SK-N-SH (cell line): ENCODE results near the gene PDZK1IP1. TPM values are rescaled to one million over a fixed set of nuclear protein-coding genes. Genes with fewer than 3 reads are reported as not detected.

Experiments used
- CTCF ChIA-PET: fragments of 300-600, 350-600 bp; formaldehyde crosslinking; extraction: SDS; loops from one replicate; lab custom pipeline; 2021; lab: Yijun Ruan, JAX
- POLR2A ChIA-PET: fragments of 350-600 bp; sonication (Branson Sonifier 250); formaldehyde crosslinking; extraction: SDS; loops from one replicate; lab custom pipeline; 2020; ENCODE audit warnings: antibody characterized with exemption, inconsistent platforms; lab: Yijun Ruan, JAX
- DNase-seq: peaks from one replicate; pipeline ENCODE4 v3.0.0; 2012
- H2AFZ ChIP-seq: fragments of 200-600 bp; sonication (generic); 2 replicates; pipeline ENCODE4 v1.8.1; 2016; ENCODE audit warnings: antibody characterized with exemption, mild to moderate bottlenecking, low read depth
- H3F3A ChIP-seq: fragments of 200-600 bp; sonication (generic); replicated peaks from 2 replicates; pipeline ENCODE3; 2016; ENCODE audit warnings: antibody characterized with exemption, mild to moderate bottlenecking; ENCODE audit not compliant: insufficient read depth
- H3K27ac ChIP-seq, 2 experiments: fragments of 200-500 bp in 1 of 2; fragments of 200-600 bp in 1 of 2; sonication (Bioruptor generic) in 1 of 2; sonication (generic), shearing (Covaris generic) in 1 of 2; 2 replicates each; pipeline versions ENCODE4 v1.5.1 to v1.6.1; 2014 to 2016; ENCODE audit warnings: low read depth in 2 of 2, inconsistent platforms in 1 of 2, low read length in 1 of 2, mild to moderate bottlenecking in 1 of 2, mixed read lengths in 1 of 2
- H3K27me3 ChIP-seq: fragments of 200-600 bp; sonication (generic), shearing (Covaris generic); 2 replicates; pipeline ENCODE4 v1.6.1; 2016; ENCODE audit warnings: mixed run types; ENCODE audit not compliant: insufficient read depth
- H3K36me3 ChIP-seq, 2 experiments: fragments of 200-500 bp in 1 of 2; fragments of 200-600 bp in 1 of 2; sonication (Bioruptor generic) in 1 of 2; sonication (generic) in 1 of 2; replicated peaks in 1 of 2; 2 replicates each; pipeline versions ENCODE3 to v1.5.1; 2014 to 2016; ENCODE audit warnings: low read length in 1 of 2, mild to moderate bottlenecking in 1 of 2; ENCODE audit not compliant: insufficient read depth in 2 of 2, control insufficient read depth in 1 of 2
- H3K4me1 ChIP-seq, 2 experiments: fragments of 200-500 bp in 1 of 2; fragments of 200-600 bp in 1 of 2; sonication (Bioruptor generic) in 1 of 2; sonication (generic), shearing (Covaris generic) in 1 of 2; 2 replicates each; pipeline versions ENCODE4 v1.5.1 to v1.6.1; 2014 to 2016; ENCODE audit warnings: low read depth in 1 of 2, low read length in 1 of 2, mixed run types in 1 of 2; ENCODE audit not compliant: insufficient read depth in 2 of 2, control insufficient read depth in 1 of 2
- H3K4me2 ChIP-seq: fragments of 200-600 bp; sonication (generic), shearing (Covaris generic); 2 replicates; pipeline ENCODE4 v1.6.1; 2017; ENCODE audit warnings: mixed run types
- H3K4me3 ChIP-seq, 2 experiments: fragments of 200-500 bp in 1 of 2; fragments of 200-600 bp in 1 of 2; sonication (Bioruptor generic) in 1 of 2; sonication (generic), shearing (Covaris generic) in 1 of 2; 2 replicates each; pipeline versions ENCODE4 v1.5.1 to v1.8.1; 2014 to 2016; ENCODE audit warnings: low read depth in 2 of 2, inconsistent platforms in 1 of 2, low read length in 1 of 2, mild to moderate bottlenecking in 1 of 2, mixed read lengths in 1 of 2, moderate library complexity in 1 of 2
- H3K79me2 ChIP-seq: fragments of 200-600 bp; sonication (generic); 2 replicates; pipeline ENCODE4 v1.8.1; 2017; ENCODE audit warnings: mild to moderate bottlenecking; ENCODE audit not compliant: insufficient read depth
- H3K9ac ChIP-seq: fragments of 200-600 bp; sonication (generic); 2 replicates; pipeline ENCODE4 v1.6.1; 2017; ENCODE audit warnings: mixed run types
- H3K9me2 ChIP-seq: fragments of 200-600 bp; sonication (generic); 2 replicates; pipeline ENCODE4 v1.6.1; 2017; ENCODE audit warnings: mixed run types
- H3K9me3 ChIP-seq: fragments of 200-600 bp; sonication (generic); 2 replicates; pipeline ENCODE4 v1.6.1; 2017; ENCODE audit warnings: mixed run types, mild to moderate bottlenecking, moderate library complexity
- H4K20me1 ChIP-seq: fragments of 200-600 bp; sonication (generic); 2 replicates; pipeline ENCODE4 v1.6.1; 2017; ENCODE audit warnings: mild to moderate bottlenecking, mixed run types; ENCODE audit not compliant: insufficient read depth
- CHD2 ChIP-seq: fragments of 150-350 bp; IDR thresholded peaks from 2 replicates; pipeline ENCODE4 v1.6.1; 2018; ENCODE audit warnings: low read length; ENCODE audit not compliant: partially characterized antibody
- ELF1 ChIP-seq: IDR thresholded peaks from 2 replicates; pipeline ENCODE4 v1.4.0; 2012
- FOXJ3 ChIP-seq: sonication (generic); formaldehyde crosslinking; IDR thresholded peaks from 2 replicates; pipeline ENCODE4 v1.5.1; 2020; ENCODE audit warnings: mild to moderate bottlenecking, missing genetic modification reagents
- JUND ChIP-seq: IDR thresholded peaks from 2 replicates; pipeline ENCODE4 v1.4.0; 2012
- MEF2A ChIP-seq: IDR thresholded peaks from 2 replicates; pipeline ENCODE4 v1.4.0; 2012; ENCODE audit warnings: low read depth, borderline replicate concordance
- NFIC ChIP-seq: IDR thresholded peaks from 2 replicates; pipeline ENCODE4 v1.4.0; 2012; ENCODE audit warnings: borderline replicate concordance
- POLR2AphosphoS5 ChIP-seq: IDR thresholded peaks from 2 replicates; pipeline ENCODE4 v1.6.1; 2012; ENCODE audit warnings: low read depth, low read length
- RFX5 ChIP-seq: IDR thresholded peaks from 2 replicates; pipeline ENCODE4 v1.6.1; 2012; ENCODE audit warnings: mild to moderate bottlenecking, improper control_type of control experiment, low read length
- RXRA ChIP-seq: IDR thresholded peaks from 2 replicates; pipeline ENCODE4 v1.4.0; 2012; ENCODE audit warnings: low read depth, mild to moderate bottlenecking, borderline replicate concordance
- SMC3 ChIP-seq: IDR thresholded peaks from 2 replicates; pipeline ENCODE4 v1.6.1; 2012; ENCODE audit warnings: low read depth, low read length, improper control_type of control experiment
- TAF1 ChIP-seq: IDR thresholded peaks from 2 replicates; pipeline ENCODE4 v1.6.1; 2012; ENCODE audit warnings: low read depth, mild to moderate bottlenecking, low read length, moderate library complexity, borderline replicate concordance
- TCF12 ChIP-seq: IDR thresholded peaks from 2 replicates; pipeline ENCODE4 v1.4.0; 2012
- TEAD4 ChIP-seq: IDR thresholded peaks from 2 replicates; pipeline ENCODE4 v1.4.0; 2012; ENCODE audit warnings: mild to moderate bottlenecking, borderline replicate concordance; ENCODE audit not compliant: insufficient read depth
- WGBS: methylation state at CpG from one replicate; pipeline ENCODE4 v1.1.6; 2017; ENCODE audit warnings: low lambda C conversion rate; 5-methylcytosine and 5-hydroxymethylcytosine counted together
- polyA plus RNA-seq, 3 experiments: library from polyadenylated mRNA; depleted of rRNA; stranded (reverse); fragments of >200 nt; gene quantifications; 2 replicates each; pipeline ENCODE4 v1.2.3, GENCODE V29; 2012
- TF ChIP-seq, protein P1 (sequence below): fragments of 150-350 bp; IDR thresholded peaks from 2 replicates; pipeline ENCODE4 v1.6.1; 2016; ENCODE audit warnings: mild to moderate bottlenecking, low read depth, low read length
- TF ChIP-seq, protein P2 (sequence below): IDR thresholded peaks from 2 replicates; pipeline ENCODE4 v1.4.0; 2012; ENCODE audit warnings: low read depth, borderline replicate concordance
- TF ChIP-seq, protein P3 (sequence below): IDR thresholded peaks from 2 replicates; pipeline ENCODE4 v1.4.0; 2012; ENCODE audit warnings: low read depth, borderline replicate concordance
- TF ChIP-seq, protein P4 (sequence below): IDR thresholded peaks from 2 replicates; pipeline ENCODE4 v1.6.1; 2012; ENCODE audit warnings: mild to moderate bottlenecking, low read depth, low read length, moderate library complexity
- TF ChIP-seq, protein P5 (sequence below): fragments of 150-350 bp; IDR thresholded peaks from 2 replicates; pipeline ENCODE4 v1.6.1; 2017; ENCODE audit warnings: antibody characterized with exemption, low read length, low read depth, borderline replicate concordance

The PDZK1IP1 gene
- polyA plus RNA-seq, 1 of the 3 experiments (the other 2 are of a cell fraction), result not detected

DNA sequence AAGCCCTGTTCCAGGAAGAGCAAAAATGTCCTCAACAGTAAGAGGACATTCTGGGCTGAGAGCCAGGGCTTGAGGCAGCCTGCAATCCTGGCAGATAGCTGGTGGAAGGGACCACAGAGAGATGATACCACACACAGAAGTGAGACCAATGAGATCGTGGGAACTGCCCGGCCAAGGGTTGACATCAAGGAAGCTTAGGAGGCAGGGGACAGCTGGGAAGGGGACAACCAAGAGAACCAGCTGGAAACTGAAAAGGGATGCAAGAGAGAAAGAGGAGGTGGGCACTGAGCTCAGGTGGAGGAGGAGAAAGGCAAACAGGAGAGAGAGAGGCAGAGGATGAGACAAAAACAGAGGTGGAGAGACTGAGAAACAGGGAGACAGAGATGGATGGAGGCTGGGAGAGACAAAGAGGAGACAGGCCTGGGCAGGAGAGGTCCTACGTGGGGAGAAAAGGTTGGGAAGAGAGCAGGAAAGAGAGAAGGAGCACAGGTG is 9.2 kb downstream of the PDZK1IP1 start:
- no peaks in the 10 kb centered on the region for H3K9me2 ChIP-seq
- no peaks in the 10 kb centered on the region for H3K79me2 ChIP-seq
- H3K4me1 ChIP-seq, result peaks cover 4 to 16% of the 10 kb centered on the region in 2 experiments; a peak in 1 of 4 replicates
- no peak overlapping the region for H3K4me3 ChIP-seq
- no peaks in the 10 kb centered on the region for H3K36me3 ChIP-seq
- no peak overlapping the region for H3K27ac ChIP-seq
- H4K20me1 ChIP-seq, result no peaks in the 10 kb centered on the region
- H3K9ac ChIP-seq, result no peak overlapping the region
- no peaks in the 10 kb centered on the region for H3K9me3 ChIP-seq
- no peak for TF ChIP-seq RXRA
- TF ChIP-seq TEAD4, result no peak
- TF ChIP-seq ELF1, result no peak
- TF ChIP-seq FOXJ3 (CRISPR knock-in tag), result no peak
- no peak for TF ChIP-seq JUND
- TF ChIP-seq TCF12, result no peak
- no peak for TF ChIP-seq NFIC
- TF ChIP-seq, protein P1, sequence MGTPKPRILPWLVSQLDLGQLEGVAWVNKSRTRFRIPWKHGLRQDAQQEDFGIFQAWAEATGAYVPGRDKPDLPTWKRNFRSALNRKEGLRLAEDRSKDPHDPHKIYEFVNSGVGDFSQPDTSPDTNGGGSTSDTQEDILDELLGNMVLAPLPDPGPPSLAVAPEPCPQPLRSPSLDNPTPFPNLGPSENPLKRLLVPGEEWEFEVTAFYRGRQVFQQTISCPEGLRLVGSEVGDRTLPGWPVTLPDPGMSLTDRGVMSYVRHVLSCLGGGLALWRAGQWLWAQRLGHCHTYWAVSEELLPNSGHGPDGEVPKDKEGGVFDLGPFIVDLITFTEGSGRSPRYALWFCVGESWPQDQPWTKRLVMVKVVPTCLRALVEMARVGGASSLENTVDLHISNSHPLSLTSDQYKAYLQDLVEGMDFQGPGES, result no peak
- TF ChIP-seq, protein P2, sequence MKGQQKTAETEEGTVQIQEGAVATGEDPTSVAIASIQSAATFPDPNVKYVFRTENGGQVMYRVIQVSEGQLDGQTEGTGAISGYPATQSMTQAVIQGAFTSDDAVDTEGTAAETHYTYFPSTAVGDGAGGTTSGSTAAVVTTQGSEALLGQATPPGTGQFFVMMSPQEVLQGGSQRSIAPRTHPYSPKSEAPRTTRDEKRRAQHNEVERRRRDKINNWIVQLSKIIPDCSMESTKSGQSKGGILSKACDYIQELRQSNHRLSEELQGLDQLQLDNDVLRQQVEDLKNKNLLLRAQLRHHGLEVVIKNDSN, result no peak
- TF ChIP-seq CHD2, result no peak
- no peak for TF ChIP-seq TAF1
- TF ChIP-seq POLR2AphosphoS5, result no peak
- H2AFZ ChIP-seq, result no peak overlapping the region
- H3K4me2 ChIP-seq, result no peak overlapping the region
- CTCF ChIA-PET, result interaction anchor here (1.1 to 8.1 kb wide), 5 partner anchors 12 to 253 kb away, joined by 3 to 143 read pairs (median 5); partner anchors contain the start of gene PDZK1IP1
- POLR2A ChIA-PET, result no interaction called here
- WGBS, result 74% methylated on average over 3 of the region's 3 CpGs
- H3K27me3 ChIP-seq, result no peaks in the 10 kb centered on the region
- peaks cover 4% of the 10 kb centered on the region for H3F3A ChIP-seq
- DNase-seq, result peak; percentile 12

DNA sequence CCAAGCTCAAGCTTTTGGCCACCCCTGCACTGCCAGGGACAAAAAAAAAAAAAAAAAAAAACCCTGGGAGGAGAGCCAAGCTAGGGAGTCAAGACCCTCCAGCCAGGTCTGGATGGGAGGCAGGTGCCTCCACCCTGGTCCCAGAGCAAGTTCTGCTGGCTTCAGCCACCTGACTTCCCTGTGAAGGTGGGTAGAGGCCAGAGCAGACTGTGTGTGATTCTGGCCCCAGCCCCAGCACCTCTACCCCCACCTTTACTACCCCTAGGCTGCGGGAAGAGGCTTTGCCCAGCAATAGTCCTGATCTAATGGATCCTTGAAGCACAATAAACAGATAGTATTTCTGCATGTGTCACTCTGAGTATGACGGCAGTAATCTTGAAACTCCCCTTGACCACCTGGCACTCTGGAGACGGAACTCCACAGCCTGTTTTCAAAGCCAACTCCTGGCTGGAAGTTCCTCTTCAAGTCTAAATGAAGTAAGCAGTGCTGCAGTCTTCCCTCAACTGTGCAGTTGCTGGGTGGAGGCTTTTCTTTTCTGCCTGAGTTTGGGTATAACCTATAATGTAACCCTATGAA is 9.8 kb downstream of the PDZK1IP1 start:
- no peak for TF ChIP-seq RFX5
- no peak for TF ChIP-seq SMC3
- no peak for TF ChIP-seq MEF2A
- TF ChIP-seq, protein P3, sequence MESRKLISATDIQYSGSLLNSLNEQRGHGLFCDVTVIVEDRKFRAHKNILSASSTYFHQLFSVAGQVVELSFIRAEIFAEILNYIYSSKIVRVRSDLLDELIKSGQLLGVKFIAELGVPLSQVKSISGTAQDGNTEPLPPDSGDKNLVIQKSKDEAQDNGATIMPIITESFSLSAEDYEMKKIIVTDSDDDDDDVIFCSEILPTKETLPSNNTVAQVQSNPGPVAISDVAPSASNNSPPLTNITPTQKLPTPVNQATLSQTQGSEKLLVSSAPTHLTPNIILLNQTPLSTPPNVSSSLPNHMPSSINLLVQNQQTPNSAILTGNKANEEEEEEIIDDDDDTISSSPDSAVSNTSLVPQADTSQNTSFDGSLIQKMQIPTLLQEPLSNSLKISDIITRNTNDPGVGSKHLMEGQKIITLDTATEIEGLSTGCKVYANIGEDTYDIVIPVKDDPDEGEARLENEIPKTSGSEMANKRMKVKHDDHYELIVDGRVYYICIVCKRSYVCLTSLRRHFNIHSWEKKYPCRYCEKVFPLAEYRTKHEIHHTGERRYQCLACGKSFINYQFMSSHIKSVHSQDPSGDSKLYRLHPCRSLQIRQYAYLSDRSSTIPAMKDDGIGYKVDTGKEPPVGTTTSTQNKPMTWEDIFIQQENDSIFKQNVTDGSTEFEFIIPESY, result no peak
- TF ChIP-seq, protein P4, sequence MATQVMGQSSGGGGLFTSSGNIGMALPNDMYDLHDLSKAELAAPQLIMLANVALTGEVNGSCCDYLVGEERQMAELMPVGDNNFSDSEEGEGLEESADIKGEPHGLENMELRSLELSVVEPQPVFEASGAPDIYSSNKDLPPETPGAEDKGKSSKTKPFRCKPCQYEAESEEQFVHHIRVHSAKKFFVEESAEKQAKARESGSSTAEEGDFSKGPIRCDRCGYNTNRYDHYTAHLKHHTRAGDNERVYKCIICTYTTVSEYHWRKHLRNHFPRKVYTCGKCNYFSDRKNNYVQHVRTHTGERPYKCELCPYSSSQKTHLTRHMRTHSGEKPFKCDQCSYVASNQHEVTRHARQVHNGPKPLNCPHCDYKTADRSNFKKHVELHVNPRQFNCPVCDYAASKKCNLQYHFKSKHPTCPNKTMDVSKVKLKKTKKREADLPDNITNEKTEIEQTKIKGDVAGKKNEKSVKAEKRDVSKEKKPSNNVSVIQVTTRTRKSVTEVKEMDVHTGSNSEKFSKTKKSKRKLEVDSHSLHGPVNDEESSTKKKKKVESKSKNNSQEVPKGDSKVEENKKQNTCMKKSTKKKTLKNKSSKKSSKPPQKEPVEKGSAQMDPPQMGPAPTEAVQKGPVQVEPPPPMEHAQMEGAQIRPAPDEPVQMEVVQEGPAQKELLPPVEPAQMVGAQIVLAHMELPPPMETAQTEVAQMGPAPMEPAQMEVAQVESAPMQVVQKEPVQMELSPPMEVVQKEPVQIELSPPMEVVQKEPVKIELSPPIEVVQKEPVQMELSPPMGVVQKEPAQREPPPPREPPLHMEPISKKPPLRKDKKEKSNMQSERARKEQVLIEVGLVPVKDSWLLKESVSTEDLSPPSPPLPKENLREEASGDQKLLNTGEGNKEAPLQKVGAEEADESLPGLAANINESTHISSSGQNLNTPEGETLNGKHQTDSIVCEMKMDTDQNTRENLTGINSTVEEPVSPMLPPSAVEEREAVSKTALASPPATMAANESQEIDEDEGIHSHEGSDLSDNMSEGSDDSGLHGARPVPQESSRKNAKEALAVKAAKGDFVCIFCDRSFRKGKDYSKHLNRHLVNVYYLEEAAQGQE, result no peak
- TF ChIP-seq, protein P5, sequence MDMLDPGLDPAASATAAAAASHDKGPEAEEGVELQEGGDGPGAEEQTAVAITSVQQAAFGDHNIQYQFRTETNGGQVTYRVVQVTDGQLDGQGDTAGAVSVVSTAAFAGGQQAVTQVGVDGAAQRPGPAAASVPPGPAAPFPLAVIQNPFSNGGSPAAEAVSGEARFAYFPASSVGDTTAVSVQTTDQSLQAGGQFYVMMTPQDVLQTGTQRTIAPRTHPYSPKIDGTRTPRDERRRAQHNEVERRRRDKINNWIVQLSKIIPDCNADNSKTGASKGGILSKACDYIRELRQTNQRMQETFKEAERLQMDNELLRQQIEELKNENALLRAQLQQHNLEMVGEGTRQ, result no peak
- ChIA-PET POLR2A (no interaction called here), CTCF (interaction anchor here (0.5 to 8.1 kb wide), 20 partner anchors 12 to 647 kb away, joined by 3 to 143 read pairs (median 7); partner anchors contain the start of gene PDZK1IP1)
- H2AFZ ChIP-seq, result peak overlapping the region; percentile 98
- peaks cover 4 to 16% of the 10 kb centered on the region in 2 experiments; a peak in 1 of 4 replicates for H3K4me1 ChIP-seq
- H3K9ac ChIP-seq, result peak overlapping the region; percentile 60; the same call in 1 of the 2 replicates
- no peaks in the 10 kb centered on the region for H3K9me3 ChIP-seq
- WGBS, result 71% methylated on average over 3 of the region's 3 CpGs
- no peak overlapping the region for H3K27ac ChIP-seq
- no peaks in the 10 kb centered on the region for H3K27me3 ChIP-seq
- no peaks in the 10 kb centered on the region for H4K20me1 ChIP-seq
- H3K79me2 ChIP-seq, result no peaks in the 10 kb centered on the region
- peak overlapping the region; percentile 98 for H3K4me2 ChIP-seq
- H3F3A ChIP-seq, result peaks cover 4% of the 10 kb centered on the region
- no peaks in the 10 kb centered on the region for H3K9me2 ChIP-seq
- DNase-seq, result peak; percentile 14
- H3K4me3 ChIP-seq, result peak overlapping the region; percentile 55 to 77
- H3K36me3 ChIP-seq, result no peaks in the 10 kb centered on the region
